Colonic mucosa (tissue), 4 donors: Measurements from ENCODE around the gene PPM1D. TPM values are rescaled to one million over a fixed set of nuclear protein-coding genes. Genes with fewer than 3 reads are reported as not detected.

ENCODE experiments used
- DNase-seq: peaks from one replicate; pipeline ENCODE4 v3.0.0-alpha.2; 2020
- H3K27ac ChIP-seq: fragments of 200-600 bp; one replicate; pipeline ENCODE4 v1.8.0; 2021
- H3K27me3 ChIP-seq: fragments of 200-600 bp; one replicate; pipeline ENCODE4 v1.8.0; 2021
- H3K36me3 ChIP-seq: fragments of 200-600 bp; one replicate; pipeline ENCODE4 v1.8.0; 2021
- H3K4me1 ChIP-seq: fragments of 200-600 bp; one replicate; pipeline ENCODE4 v1.8.0; 2021; ENCODE audit warnings: mild to moderate bottlenecking
- H3K4me3 ChIP-seq: fragments of 200-600 bp; one replicate; pipeline ENCODE4 v1.8.0; 2021
- H3K9ac ChIP-seq, 2 donors: one replicate each; pipeline ENCODE4 v1.7.0; 2013; ENCODE audit warnings: control low read depth in 2 of 2, low read depth in 2 of 2, low read length in 2 of 2
- H3K9me3 ChIP-seq: fragments of 200-600 bp; one replicate; pipeline ENCODE4 v1.8.0; 2021
- intact Hi-C: fragments of 100-400 bp; cut with DNase I; formaldehyde crosslinking; loops from one replicate; pipeline ENCODE4 v1.14.1; 2022
- total RNA-seq, 2 donors: library from RNA; stranded (reverse); fragmentation: NEBNext Ultra II Directional in 1 of 2; extraction: Animal tissue kit (Norgen Biotek cat#: 25700) in 1 of 2; gene quantifications; one replicate each; pipeline ENCODE4 v1.2.1, GENCODE V29; 2021
- TF ChIP-seq, protein P1 (sequence below): fragments of 200-600 bp; IDR thresholded peaks from one replicate; pipeline ENCODE4 v1.8.0; 2022; ENCODE audit warnings: antibody characterized with exemption, mild to moderate bottlenecking
- donor health status: healthy.
- donor health status: DM: no; HTN: no; CAD: no.
- donor health status: DM: no; HTN: no; CAD: no.

The PPM1D gene
- total RNA-seq, 2 donors from 2014 or later = 21.2 to 22.8 TPM

DNA sequence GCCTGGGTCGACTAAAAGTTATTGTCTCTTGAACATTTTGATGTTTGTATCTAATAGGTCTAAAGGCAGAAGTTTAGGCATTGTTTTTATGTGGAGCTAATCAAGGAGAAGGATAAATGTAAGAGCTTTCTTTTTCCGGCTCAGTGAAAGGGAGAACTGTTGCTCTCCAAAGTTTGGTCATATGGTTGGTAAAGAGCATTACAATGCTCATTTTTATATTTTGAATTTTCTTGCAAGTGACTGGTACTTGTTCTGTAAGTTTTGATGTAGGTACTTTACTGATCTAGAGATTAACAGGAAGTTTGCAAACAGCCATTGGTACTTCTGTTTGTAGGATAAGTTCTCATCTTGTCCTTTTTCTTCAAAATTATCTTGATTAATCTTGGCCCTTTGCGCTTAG, 46.7 kb downstream of the PPM1D start:
- Histone ChIP-seq H3K9ac (no peak overlapping the region), H3K27ac (no peak overlapping the region), H3K4me3 (no peak overlapping the region), H3K9me3 (no peaks in the 10 kb centered on the region), H3K4me1 (no peaks in the 10 kb centered on the region), H3K36me3 (no peaks in the 10 kb centered on the region), H3K27me3 (no peaks in the 10 kb centered on the region)
- TF ChIP-seq, protein P1, sequence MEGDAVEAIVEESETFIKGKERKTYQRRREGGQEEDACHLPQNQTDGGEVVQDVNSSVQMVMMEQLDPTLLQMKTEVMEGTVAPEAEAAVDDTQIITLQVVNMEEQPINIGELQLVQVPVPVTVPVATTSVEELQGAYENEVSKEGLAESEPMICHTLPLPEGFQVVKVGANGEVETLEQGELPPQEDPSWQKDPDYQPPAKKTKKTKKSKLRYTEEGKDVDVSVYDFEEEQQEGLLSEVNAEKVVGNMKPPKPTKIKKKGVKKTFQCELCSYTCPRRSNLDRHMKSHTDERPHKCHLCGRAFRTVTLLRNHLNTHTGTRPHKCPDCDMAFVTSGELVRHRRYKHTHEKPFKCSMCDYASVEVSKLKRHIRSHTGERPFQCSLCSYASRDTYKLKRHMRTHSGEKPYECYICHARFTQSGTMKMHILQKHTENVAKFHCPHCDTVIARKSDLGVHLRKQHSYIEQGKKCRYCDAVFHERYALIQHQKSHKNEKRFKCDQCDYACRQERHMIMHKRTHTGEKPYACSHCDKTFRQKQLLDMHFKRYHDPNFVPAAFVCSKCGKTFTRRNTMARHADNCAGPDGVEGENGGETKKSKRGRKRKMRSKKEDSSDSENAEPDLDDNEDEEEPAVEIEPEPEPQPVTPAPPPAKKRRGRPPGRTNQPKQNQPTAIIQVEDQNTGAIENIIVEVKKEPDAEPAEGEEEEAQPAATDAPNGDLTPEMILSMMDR = no peak
- intact Hi-C loops = no loop called here
- DNase-seq = no peak

DNA sequence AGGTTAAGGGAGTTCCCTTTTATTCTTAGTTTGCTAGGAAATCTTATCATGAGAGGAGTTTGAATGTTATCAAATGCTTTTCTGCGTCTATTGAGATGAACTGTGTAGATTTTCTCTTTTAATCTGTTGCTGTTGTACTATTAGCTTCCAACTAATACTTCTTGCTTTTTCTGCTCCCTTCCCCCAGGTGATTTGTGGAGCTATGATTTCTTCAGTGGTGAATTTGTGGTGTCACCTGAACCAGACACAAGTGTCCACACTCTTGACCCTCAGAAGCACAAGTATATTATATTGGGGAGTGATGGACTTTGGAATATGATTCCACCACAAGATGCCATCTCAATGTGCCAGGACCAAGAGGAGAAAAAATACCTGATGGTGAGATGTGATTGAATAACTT, 47.7 kb downstream of the PPM1D start:
- Histone ChIP-seq H3K27ac (no peak overlapping the region), H3K36me3 (no peaks in the 10 kb centered on the region), H3K9me3 (no peaks in the 10 kb centered on the region), H3K9ac (no peak overlapping the region), H3K27me3 (no peaks in the 10 kb centered on the region), H3K4me3 (no peak overlapping the region), H3K4me1 (no peaks in the 10 kb centered on the region)
- intact Hi-C loops = no loop called here
- TF ChIP-seq, protein P1 = no peak
- no peak for DNase-seq

- Histone ChIP-seq H3K4me3 (no peak overlapping the region), H3K27me3 (no peaks in the 10 kb centered on the region), H3K9me3 (no peaks in the 10 kb centered on the region), H3K4me1 (no peaks in the 10 kb centered on the region), H3K9ac (no peak overlapping the region), H3K27ac (no peak overlapping the region), H3K36me3 (no peaks in the 10 kb centered on the region)
- no peak for DNase-seq
- intact Hi-C loops = no loop called here
- TF ChIP-seq, protein P1 = no peak
Observed at GRCh38 chr17:60652454-60653247, 52.7 kb downstream of the PPM1D start.

GRCh38 chr17:60653569-60653968, 53.6 kb downstream of the PPM1D start:
- intact Hi-C loops = no loop called here
- no peaks in the 10 kb centered on the region for H3K4me1 ChIP-seq
- H3K4me3 ChIP-seq = no peak overlapping the region
- TF ChIP-seq, protein P1 = no peak
- H3K27me3 ChIP-seq = no peaks in the 10 kb centered on the region
- H3K27ac ChIP-seq = no peak overlapping the region
- H3K9ac ChIP-seq = no peak overlapping the region
- no peak for DNase-seq
- no peaks in the 10 kb centered on the region for H3K36me3 ChIP-seq
- no peaks in the 10 kb centered on the region for H3K9me3 ChIP-seq

DNA sequence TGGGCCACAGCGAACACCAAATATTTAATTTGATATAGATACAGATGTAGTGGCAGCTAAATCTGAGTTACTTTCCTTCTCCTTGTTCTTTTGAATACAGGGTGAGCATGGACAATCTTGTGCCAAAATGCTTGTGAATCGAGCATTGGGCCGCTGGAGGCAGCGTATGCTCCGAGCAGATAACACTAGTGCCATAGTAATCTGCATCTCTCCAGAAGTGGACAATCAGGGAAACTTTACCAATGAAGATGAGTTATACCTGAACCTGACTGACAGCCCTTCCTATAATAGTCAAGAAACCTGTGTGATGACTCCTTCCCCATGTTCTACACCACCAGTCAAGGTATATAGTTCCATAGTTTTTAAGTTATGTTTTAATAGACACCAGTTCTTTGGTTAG, 56.5 kb downstream of the PPM1D start:
- no peaks in the 10 kb centered on the region for H3K9me3 ChIP-seq
- H3K4me1 ChIP-seq = no peaks in the 10 kb centered on the region
- H3K27ac ChIP-seq = no peak overlapping the region
- intact Hi-C loops = no loop called here
- DNase-seq = no peak
- no peak overlapping the region for H3K4me3 ChIP-seq
- no peaks in the 10 kb centered on the region for H3K27me3 ChIP-seq
- H3K9ac ChIP-seq = no peak overlapping the region
- H3K36me3 ChIP-seq = no peaks in the 10 kb centered on the region
- TF ChIP-seq, protein P1 = no peak
